HG03159 (cell line): ENCODE results near the gene TM4SF18.

ENCODE experiments used
- ATAC-seq: cut with Tn5 transposase; IDR thresholded peaks from one replicate; pipeline ENCODE4 v1.9.1; 2021; ENCODE audit warnings: mild to moderate bottlenecking, moderate library complexity; ENCODE audit not compliant: unreplicated experiment

The TM4SF18 gene

GRCh38 chr3:149331396-149331795, 2.0 kb downstream of the TM4SF18 start:
- no peak for ATAC-seq

GRCh38 chr3:149330609-149331331, 2.7 kb downstream of the TM4SF18 start:
- no peak for ATAC-seq

- no peak for ATAC-seq
Observed at GRCh38 chr3:149327156-149327555, 6.3 kb downstream of the TM4SF18 start.

DNA sequence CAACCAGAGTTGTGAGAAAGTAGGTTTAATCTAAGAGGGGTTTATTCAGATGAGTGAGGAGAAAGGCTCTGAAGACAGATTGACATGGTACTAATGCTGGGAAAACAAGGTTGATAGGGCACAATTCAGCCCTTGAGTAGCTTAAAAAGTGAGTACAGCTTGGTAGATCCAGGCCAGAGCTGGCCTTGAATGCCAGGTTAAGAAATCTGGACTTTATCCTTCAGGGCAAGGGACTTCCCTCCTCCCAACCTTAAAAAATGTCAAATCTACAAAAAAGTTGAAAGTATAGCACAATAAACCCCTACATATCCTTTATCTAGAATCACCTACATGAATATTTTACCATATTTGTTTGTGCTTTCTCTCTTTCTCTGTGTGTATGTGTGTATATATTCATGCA, 7.9 kb downstream of the TM4SF18 start:
- ATAC-seq, result no peak

GRCh38 chr3:149324332-149324731, 9.1 kb downstream of the TM4SF18 start:
- no peak for ATAC-seq

DNA sequence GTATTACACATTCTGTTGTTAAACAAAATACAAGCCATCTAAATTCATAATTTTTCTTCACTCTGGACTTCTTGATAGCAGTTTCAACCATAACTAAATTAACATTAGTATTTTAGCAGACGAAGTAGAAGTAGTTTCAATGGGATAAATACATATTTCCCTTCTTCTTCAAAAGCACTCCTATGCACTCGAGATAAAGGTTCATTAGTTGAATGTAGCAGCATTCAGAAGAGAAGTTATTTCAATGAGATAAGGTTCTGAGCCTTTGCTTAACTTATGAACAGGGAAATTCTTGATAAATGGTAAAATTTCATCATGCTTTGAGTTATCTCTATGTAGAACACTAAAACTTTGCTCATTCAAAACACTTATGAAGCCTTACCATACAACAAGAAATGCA, 11.8 kb downstream of the TM4SF18 start:
- no peak for ATAC-seq

- ATAC-seq, result no peak
Observed at GRCh38 chr3:149321136-149321535, 12.3 kb downstream of the TM4SF18 start.

- ATAC-seq, result no peak
Observed at GRCh38 chr3:149319750-149320149, 13.7 kb downstream of the TM4SF18 start.

DNA sequence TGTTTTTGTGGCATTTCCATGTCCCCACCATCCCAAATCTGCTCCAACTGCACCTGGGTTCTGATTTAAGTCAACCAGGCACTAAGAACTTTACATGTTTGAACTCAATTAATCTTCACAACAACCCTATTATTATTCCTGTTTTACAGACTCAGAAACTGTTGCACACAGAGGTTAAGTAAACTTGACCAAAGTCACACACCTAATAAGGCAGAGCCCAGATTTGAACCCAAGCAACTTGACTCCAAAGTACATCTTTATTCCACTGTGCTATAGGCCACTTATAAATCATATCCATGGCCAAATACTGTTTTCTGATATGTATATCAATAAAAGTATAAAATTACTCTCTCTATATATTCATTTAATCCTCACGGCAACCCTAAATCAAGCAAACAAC, 16.4 kb downstream of the TM4SF18 start:
- no peak for ATAC-seq

- no peak for ATAC-seq
Observed at GRCh38 chr3:149316437-149316836, 17.0 kb downstream of the TM4SF18 start.

GRCh38 chr3:149315694-149316093, 17.7 kb downstream of the TM4SF18 start:
- ATAC-seq, result no peak

DNA sequence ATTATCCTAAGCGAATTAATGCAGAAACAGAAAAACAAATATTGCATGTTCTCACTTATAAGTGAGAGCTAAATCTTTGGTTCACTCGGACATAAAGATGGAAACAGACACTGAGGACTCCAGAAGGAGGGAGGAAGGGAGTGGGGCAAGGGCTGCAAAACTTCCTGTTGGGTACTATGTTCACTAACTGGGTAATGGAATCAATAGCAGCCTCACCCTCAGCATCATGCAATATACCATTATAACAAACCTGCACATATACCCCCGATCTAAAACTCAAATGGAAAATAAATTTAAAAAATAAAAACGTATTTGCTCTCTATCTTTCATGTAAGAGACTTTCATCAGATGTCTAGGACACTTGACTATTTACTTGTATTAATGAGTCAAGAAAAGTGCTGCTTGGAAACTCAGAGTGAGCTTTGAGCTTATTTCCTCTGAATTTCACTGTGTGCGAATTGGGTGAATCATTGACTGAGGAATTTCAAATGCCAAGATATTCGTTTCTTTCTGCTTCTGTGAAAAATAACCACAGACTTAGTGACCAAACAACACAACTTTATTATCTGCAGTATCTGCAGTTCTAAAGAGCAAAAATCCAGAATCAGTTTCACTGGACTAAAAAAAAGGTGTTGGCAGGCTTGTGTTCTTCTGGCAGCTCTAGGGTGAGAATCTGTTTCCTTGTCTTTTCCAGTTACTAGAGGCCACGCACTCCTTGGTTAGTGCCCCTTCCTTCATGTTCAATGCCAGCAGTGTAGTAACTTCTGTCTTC, 18.4 kb downstream of the TM4SF18 start:
- no peak for ATAC-seq

DNA sequence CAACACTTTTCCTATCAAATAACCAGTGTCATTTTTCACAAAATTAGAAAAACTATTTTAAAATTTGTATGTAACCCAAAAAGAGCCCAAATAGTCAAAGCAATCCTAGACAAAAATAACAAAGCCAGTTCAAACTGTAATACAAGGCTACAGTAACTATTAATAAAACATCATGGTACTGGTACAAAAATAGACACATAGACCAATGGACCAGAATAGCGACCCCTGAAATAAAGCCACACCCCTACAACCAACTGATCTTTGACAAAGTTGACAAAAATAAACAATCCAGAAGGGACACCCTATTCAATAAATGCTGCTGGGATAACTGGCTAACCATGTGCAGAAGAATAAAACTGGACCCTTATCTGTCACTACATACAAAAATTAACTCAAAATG, 19.9 kb downstream of the TM4SF18 start:
- no peak for ATAC-seq

DNA sequence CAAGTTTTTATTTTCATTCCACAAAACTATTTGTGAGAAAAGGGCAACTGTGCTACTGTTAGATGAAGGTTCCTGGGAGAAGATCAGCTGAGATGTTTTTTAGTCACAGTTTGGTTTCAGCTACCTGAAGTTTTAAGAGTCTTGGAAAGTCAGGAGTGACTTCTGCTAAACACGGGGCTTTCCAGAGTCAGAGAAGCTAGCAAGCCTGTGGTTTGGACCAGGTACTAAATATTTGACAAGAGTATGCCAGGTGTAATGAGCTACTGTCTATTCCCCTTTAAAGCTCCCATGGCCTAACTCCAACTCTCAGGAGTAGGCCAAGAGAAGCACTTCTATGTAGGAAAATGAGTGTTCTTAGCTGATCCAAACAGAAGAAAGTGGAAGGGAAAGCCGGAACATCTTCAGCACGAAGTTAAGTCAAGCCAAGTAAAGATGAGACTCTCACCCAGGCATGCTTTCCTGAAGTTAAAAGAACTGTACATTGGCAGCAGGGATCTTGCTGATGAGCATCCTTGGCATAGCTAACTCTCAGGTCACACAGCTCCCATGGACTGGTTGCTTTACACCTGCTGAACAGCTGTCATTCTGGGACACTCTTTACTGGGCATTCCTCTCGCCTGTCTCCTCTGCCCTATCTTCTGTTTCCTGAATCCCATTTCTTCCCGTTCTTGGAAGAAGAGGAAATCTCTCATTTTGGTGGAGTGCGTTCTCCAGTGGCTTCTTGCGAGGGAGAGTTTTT, 22.5 kb downstream of the TM4SF18 start:
- ATAC-seq, result no peak

GRCh38 chr3:149307435-149307783, 26.0 kb downstream of the TM4SF18 start:
- no peak for ATAC-seq

DNA sequence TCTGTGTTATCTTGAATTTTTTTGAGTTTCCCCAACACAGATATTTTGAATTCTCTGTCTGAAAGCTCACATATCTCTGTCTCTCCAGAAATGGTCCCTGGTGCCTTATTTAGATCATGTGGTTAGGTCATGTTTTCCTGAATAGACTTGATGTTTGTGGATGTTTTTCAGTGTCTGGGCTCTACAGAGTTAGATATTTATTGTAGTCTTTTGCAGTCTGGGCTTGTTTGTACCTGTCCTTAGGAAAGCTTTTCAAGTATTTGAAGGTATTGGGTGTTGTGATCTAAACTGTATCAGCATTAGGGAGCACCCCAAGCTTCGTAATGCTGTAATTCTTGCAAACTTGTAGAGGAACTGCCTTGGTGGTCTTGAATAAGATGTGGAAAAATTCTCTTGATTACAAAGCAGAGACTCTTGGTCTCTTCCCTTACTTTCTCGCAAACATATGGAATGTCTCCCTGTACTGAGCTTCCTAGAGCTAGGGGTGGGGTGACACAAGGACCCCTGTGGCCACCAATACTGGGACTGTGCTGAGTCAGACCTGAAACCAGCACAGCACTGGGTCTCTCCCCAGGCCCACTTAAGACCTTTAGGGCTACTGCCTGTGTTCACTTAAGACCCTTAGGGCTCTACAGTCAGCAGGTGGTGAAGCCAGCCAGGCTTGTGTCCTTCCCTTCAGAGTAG, 26.5 kb downstream of the TM4SF18 start:
- no peak for ATAC-seq

GRCh38 chr3:149305376-149305775, 28.1 kb downstream of the TM4SF18 start:
- ATAC-seq, result no peak

DNA sequence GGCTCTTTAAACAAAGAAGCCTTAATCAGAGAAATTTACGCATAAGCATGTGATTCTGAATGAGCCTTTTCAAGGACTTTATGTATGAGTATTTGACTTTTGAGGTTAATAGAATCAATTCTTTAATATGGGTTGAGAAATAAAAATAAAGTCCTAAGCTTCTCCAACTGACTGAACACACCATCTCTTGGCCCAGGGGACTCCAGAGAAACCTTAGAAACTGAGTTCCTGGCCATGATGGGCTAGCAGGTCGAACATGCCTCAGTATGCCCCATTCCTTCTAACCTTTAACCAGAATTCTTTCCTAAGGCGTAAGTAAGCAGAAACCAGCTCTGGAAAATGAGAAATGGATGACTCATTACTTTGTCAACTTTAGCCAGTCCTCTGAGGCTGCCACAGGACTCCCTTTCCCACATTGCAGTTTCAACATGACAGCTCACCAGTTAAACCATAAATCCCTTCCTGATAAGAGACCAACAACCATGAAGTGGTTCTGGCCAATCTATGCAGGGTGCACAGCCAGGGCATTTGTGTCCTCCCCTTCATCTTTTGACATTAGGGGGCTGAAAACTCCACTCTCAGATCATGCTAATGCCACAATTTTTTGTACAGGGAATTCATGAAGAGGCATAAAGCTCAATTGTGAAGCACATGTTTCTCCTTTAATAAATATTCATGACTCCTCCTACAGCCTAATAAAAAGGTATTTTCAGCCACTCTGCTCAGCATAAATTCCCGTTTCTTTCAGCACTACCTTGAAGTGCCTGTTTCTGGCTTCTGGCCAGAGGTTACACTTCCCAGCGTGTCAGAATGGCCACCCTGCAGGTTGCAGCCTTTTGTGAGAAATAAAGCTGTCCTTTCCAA, 33.3 kb downstream of the TM4SF18 start:
- ATAC-seq, result no peak

DNA sequence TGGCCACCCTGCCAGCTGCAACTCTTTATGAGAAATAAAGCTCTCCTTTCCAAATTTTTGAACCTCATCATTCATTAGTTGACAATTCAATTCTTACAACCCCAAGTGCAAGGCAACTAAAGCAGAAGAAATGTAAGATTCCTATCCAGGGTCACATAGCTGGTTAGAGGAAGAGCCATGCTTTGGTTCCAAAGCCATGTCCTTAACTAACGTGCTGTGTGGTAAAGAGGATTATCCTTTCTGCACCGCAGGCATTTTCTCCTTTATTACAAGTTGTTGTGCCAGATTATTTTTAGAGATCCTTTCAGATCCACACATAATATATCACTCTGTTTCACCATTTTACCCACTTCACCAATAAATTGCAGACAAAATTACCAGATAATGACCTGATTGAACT, 36.5 kb downstream of the TM4SF18 start:
- ATAC-seq, result no peak

- no peak for ATAC-seq
Observed at GRCh38 chr3:149292666-149293065, 40.8 kb downstream of the TM4SF18 start.
